ENCODE measurements around the gene MTX1. TPM values are rescaled to one million over a fixed set of nuclear protein-coding genes. Genes with fewer than 3 reads are reported as not detected.
"Not testable (repeated sequence)": the region's sequence is repeated elsewhere in the genome, so short reads cannot be mapped to it uniquely, and the experiment has no call there.

MTX1 gene
- total RNA-seq, 1 donor, result 16.1 TPM

DNA sequence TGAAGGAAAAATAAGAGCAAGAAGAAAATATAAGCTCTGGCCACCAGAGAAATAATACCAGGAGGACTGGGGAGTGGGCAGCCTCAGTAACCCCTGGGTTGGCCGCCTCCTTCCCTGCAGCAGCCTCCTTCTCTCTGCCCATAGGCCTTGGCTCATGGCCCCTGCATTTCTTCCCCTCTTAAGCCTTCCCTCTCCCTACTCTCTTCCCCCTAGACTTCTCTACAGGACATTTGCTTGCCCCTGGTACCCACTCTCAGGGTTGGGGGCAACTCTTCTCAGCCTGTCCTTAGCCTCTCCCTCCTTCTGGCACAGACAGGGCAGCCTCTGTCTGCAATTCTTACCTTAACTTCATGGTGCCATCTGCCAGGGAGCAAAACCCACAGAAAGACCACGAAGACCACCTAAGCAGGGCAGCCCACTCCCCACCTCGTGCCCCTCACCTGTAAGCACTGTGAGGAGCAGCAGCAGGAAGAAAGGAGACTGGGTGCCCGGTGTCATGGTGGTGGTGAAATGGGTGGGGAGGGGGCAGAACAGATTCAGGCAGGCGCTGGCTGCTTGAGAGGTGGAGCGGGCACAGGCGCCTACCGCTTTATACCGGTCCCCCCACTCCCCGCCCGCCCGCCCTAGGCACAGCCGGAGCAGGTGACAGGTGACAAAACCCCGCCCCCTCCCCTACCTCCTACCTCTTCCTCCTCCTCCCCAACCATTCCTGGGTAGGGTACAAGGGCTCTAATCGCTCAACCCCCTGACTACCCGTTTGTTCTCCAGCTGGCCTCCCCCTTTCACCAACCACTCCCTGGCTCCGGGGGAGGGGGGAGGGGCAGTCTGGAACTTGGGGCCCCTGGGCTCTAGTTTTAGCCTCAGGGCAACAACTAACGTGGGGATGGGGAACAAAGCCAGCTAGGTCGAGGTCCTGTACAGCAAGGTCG is 15.9 kb upstream of the MTX1 start:
- H3K4me3 ChIP-seq (ENCODE audit: low read length), result peak overlapping the region; percentile 9
- no peaks in the 10 kb centered on the region for H3K9me3 ChIP-seq (ENCODE audit: low read depth, low read length)
- H3K4me1 ChIP-seq (ENCODE audit: insufficient read depth, low read length), result peaks cover 27% of the 10 kb centered on the region

DNA sequence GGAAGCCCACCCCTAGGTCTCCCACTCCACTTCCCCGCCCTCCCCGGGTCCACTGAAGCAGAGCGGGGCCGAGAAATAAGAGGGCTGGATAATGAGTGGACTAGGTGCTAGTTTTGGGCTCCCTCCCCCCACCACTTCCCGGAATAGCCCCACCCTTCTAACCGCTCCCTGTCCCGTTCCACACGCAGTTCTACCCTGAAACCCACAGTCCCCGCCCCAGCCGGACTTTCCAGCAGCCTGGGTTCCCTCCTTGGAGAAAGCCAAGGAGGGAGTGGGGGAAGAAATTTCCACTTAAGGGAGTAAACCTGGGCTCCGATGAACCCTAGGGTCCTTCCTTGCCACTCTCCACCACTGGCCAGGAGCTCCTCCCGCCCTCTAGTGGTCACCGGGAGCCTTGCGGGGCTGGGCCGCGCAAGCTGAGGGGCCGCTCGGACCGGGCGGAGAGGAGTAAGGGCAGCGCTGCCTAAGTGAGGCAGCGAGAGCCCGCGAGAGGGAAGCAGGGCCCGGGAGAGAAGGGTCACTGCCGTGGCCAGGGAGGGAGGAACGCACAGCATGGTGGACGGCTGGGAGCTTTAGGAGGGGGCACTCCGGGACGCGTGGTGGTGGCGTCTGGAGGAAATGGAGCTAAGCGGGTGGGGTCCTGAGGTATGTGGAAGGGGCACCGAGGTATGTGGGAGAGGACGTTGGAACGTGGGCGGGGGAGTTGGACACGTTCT is 15.1 kb upstream of the MTX1 start:
- H3K27me3 ChIP-seq (ENCODE audit: insufficient read depth, low read length), result no peaks in the 10 kb centered on the region
- H3K9me3 ChIP-seq (ENCODE audit: low read depth, low read length), result no peaks in the 10 kb centered on the region
- H3K4me1 ChIP-seq (ENCODE audit: insufficient read depth, low read length), result peaks cover 27% of the 10 kb centered on the region

More for the DNA sequence above, 15.9 kb upstream of the MTX1 start:
- H3K27me3 ChIP-seq (ENCODE audit: insufficient read depth, low read length), result no peaks in the 10 kb centered on the region

DNA sequence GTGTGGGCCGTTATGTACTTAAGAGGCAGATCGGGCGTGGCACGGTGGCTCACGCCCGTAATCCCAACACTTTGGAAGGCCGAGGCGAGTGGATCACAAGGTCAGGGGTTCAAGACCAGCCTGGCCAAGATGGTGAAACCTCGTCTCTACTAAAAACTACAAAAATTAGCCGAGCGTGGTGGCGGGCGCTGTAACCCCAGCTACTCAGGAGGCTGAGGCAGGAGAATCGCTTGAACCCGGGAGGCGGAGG is 14.6 kb upstream of the MTX1 start:
- Histone ChIP-seq H3K4me3 (ENCODE audit: low read length) (peak overlapping the region; percentile 31), H3K4me1 (ENCODE audit: insufficient read depth, low read length) (peaks cover 27% of the 10 kb centered on the region)
- H3K9me3 ChIP-seq (ENCODE audit: low read depth, low read length); H3K27me3 ChIP-seq (ENCODE audit: insufficient read depth, low read length): not testable (repeated sequence)

More for the DNA sequence above, 15.1 kb upstream of the MTX1 start:
- peak overlapping the region; percentile 9 for H3K4me3 ChIP-seq (ENCODE audit: low read length)

DNA sequence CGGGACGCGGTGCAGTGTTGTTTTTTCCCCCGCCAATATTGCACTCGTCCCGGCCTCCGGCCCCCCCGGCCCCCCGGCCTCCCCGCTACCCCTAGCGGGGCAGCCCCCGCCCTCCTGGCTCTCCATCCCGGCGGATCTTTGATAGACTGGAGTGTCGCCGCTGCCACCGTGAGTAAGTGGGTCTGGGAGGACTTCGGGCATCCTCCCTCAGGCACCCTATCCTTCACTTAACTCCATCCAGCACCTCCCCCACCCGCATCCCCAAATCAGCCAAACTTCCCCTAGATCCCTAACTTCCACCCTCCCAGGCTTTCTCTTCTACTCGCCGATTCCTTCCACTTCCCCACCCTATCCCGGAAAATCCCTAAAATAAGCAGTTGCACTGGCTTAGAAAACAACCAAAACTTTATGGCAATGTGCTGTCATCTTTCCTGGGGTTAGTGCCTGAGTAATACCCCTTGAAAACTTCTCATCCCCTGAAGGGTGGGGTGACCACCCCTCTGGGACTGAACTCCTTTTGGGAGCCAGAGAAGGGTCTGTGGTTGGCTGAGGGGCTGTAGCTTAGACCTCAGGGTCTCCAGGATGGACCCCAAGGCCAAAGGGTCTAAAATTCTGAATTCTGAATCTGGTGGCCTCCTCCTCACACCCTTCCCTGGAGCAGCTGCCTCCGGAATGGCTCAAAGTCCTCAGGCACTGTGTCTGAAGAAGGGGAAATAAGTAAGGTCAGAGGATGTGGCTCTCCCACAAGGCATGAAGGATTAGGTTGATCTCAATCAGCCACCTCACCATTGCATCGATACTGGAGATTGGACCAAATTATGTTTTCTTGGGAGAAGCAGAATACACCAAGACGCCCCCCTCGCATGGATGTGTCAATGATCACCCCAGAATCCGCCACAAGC is 13.0 kb upstream of the MTX1 start:
- peaks cover 27% of the 10 kb centered on the region for H3K4me1 ChIP-seq (ENCODE audit: insufficient read depth, low read length)
- H3K27me3 ChIP-seq (ENCODE audit: insufficient read depth, low read length), result no peaks in the 10 kb centered on the region
- no peak overlapping the region for H3K4me3 ChIP-seq (ENCODE audit: low read length)
- H3K9me3 ChIP-seq (ENCODE audit: low read depth, low read length), result no peaks in the 10 kb centered on the region

DNA sequence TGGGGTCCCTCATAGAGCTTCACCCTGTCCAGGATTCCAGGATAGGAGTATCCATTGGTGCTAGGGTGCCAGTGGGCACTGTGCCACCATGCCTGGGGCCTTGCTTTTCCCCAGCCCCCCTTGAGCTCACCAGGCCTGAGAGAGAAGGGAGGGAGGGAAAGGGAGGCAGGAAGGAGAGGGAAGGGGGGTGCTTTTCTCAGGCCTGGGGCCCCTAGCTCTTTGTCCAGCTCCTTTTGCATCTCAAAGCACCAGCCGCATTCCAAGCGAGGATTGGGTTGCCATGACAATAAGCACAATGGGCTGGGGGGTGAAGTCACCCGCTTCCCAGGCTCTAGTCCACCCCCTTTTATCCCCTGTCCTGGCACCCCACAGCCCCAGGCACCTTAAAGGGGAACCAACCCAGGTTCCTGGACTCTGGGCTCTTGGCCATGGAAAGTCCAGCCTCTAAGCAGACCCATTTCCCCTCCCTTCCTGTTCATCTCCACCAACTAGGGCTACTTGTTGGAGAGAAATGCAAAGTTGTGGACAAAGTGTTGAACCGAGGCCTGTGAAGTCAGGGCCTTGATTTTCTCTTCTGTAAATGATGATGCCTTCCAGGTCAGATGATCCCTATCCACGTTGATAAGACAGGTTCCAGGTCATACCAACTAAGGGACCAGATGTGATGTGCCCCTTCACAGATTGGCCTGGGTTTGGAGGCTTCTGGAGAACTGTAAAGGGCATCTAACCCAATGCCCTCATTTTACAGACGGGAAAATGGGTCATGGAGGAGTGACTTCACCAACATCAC is 12.2 kb upstream of the MTX1 start:
- Histone ChIP-seq H3K9me3 (ENCODE audit: low read depth, low read length) (no peaks in the 10 kb centered on the region), H3K4me3 (ENCODE audit: low read length) (no peak overlapping the region), H3K4me1 (ENCODE audit: insufficient read depth, low read length) (peaks cover 27% of the 10 kb centered on the region), H3K27me3 (ENCODE audit: insufficient read depth, low read length) (no peaks in the 10 kb centered on the region)

DNA sequence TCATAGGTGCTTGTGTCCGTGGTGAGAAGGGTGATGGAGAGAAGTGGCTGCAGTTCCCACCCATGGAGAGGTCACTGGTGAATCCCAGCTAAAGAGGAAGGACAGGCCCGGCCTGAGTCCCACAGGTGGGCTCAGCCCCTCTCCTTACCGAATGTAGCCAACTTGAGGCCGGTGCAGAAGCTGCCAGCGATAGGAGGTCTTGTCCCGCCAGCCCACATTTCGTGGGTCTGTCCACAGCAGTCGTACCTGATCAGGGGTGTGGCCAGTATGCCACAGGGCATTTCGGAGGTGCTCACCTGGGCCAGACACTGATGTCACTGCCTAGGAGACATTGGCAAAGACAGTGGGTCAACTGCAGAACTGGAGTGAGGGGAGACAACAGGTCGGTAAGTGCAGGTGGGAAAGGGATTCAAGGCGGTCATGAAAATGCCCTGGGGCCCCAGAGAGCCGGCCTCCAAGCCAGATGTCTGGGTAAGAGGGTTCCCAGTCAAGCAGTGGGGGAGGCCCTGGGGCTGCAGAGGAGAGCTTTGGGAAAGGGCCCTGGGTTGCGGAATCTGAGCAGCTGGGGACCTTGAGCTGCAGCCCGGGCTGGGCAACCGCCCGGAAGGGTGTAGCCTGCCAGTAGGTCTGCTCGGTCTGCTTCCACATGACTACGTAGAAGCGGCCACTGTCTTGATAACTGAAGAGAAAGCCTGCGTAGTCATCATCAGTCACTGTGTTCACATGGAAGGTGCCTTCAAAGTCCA is 11.4 kb upstream of the MTX1 start:
- peaks cover 27% of the 10 kb centered on the region for H3K4me1 ChIP-seq (ENCODE audit: insufficient read depth, low read length)
- no peaks in the 10 kb centered on the region for H3K9me3 ChIP-seq (ENCODE audit: low read depth, low read length)
- H3K4me3 ChIP-seq (ENCODE audit: low read length), result no peak overlapping the region
- no peaks in the 10 kb centered on the region for H3K27me3 ChIP-seq (ENCODE audit: insufficient read depth, low read length)

DNA sequence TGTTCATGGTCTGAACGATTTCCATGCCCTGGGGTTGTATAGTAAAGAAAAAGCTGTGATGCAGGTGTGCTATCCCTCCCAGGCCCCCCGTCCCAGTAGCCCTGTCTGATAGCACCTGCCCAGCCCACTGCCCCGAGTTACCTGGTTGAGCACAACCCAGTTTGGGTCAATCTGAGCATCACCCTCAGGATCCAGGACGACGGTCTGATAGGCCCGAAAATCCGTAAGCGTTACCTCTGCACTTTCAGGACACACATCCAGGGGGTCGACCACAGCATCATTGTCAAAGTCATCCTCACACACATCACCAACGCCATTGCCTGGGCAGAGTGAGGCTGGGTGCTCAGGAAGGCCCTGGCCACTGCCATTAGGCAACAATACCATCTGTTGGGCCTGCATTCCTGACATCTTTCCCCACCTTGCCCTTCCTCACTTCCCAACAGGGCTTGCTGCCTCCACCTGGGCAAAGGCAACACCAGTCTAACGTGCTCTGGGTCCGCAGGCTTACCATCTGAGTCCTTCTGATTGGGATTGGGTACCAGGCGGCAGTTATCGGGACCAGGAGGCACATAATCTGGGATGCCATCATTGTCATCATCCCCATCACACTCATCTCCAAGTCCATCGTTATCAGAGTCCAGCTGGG is 10.5 kb upstream of the MTX1 start:
- Histone ChIP-seq H3K4me1 (ENCODE audit: insufficient read depth, low read length) (peaks cover 19% of the 10 kb centered on the region), H3K27me3 (ENCODE audit: insufficient read depth, low read length) (no peaks in the 10 kb centered on the region)

DNA sequence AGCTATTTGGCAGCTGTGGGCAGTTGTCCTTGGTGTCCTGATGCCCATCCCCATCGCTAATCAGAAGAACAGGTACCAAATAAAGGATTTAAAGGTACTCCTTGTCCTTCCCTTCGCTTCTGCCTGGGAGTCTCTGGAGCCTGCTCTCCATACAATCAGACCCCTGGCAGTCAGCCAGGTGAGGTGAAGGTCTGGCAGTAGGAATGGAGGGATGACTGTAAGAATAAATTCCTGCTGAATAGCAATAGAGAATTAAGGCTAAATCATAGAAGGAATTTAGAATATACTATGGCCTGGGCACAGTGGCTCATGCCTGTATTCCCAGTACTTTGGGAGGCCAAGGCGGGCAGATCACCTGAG is 10.0 kb upstream of the MTX1 start:
- peaks cover 14% of the 10 kb centered on the region for H3K4me1 ChIP-seq (ENCODE audit: insufficient read depth, low read length)
- H3K4me3 ChIP-seq (ENCODE audit: low read length), result no peak overlapping the region
- H3K9me3 ChIP-seq (ENCODE audit: low read depth, low read length), result no peaks in the 10 kb centered on the region
- no peaks in the 10 kb centered on the region for H3K27me3 ChIP-seq (ENCODE audit: insufficient read depth, low read length)

More for the DNA sequence above, 10.5 kb upstream of the MTX1 start:
- no peak overlapping the region for H3K4me3 ChIP-seq (ENCODE audit: low read length)
- no peaks in the 10 kb centered on the region for H3K9me3 ChIP-seq (ENCODE audit: low read depth, low read length)

DNA sequence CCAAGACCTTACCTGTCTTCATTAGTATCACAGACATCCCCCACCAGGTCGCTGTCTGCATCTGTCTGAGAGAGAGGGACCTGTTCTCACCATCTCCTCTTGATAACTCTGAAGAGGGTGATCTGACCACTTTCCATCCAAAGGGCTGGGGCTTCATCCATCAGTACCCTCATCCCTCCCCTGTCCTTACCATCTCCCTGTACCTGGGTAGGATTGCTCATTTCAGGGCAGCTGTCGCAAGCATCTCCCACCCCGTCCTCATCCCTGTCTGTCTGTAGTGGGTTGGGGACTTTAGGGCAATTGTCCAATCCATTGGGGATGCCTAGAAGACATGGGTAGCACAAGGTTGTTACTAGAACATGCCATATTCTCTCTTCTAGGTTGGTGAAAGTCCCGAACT is 8.7 kb upstream of the MTX1 start:
- no peaks in the 10 kb centered on the region for H3K27me3 ChIP-seq (ENCODE audit: insufficient read depth, low read length)

DNA sequence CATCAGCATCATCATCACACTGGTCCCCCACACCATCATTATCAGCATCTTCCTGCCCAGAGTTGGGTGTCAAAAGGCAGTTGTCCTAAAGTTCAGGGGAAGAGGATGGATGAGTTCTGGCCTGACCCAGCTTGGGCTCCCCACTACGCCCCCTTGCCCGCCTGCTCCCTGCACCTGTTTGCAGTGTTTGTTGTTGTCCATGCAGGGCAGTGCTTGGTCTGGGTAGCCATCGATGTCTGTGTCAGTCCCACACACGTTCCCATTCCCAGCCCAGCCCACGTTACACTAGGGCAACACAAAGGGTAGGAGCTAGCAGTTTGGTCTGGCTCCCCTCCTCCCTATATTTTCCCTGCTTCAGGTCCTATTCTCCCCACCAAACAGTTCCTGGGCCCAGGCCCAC is 7.6 kb upstream of the MTX1 start:
- no peaks in the 10 kb centered on the region for H3K9me3 ChIP-seq (ENCODE audit: low read depth, low read length)

More for the DNA sequence above, 8.7 kb upstream of the MTX1 start:
- no peaks in the 10 kb centered on the region for H3K9me3 ChIP-seq (ENCODE audit: low read depth, low read length)
- H3K4me3 ChIP-seq (ENCODE audit: low read length), result no peak overlapping the region
- peaks cover 1% of the 10 kb centered on the region for H3K4me1 ChIP-seq (ENCODE audit: insufficient read depth, low read length)

DNA sequence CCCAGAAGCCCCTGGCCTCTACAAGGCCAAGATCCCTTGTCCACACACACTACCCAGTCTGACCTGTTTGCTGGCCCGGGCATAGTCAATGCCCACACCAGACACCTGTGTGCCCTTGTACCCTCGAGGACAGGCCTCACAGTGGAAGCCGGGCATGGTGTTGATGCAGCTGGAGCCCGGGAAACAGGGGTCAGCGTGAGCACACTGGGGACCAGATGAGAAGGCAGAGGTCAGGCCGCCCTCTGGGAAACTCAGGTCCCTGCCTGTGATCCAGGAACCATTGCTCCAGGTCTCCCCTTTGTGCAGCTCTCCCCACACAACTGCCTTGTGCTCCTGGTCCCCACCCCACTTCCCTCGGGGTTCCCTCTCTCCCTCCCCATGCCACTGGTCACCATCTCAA is 6.3 kb upstream of the MTX1 start:
- Histone ChIP-seq H3K27me3 (ENCODE audit: insufficient read depth, low read length) (no peaks in the 10 kb centered on the region), H3K4me3 (ENCODE audit: low read length) (no peak overlapping the region), H3K9me3 (ENCODE audit: low read depth, low read length) (no peaks in the 10 kb centered on the region), H3K4me1 (ENCODE audit: insufficient read depth, low read length) (peaks cover 5% of the 10 kb centered on the region)

More for the DNA sequence above, 7.6 kb upstream of the MTX1 start:
- Histone ChIP-seq H3K4me1 (ENCODE audit: insufficient read depth, low read length) (no peaks in the 10 kb centered on the region), H3K4me3 (ENCODE audit: low read length) (no peak overlapping the region), H3K27me3 (ENCODE audit: insufficient read depth, low read length) (no peaks in the 10 kb centered on the region)

DNA sequence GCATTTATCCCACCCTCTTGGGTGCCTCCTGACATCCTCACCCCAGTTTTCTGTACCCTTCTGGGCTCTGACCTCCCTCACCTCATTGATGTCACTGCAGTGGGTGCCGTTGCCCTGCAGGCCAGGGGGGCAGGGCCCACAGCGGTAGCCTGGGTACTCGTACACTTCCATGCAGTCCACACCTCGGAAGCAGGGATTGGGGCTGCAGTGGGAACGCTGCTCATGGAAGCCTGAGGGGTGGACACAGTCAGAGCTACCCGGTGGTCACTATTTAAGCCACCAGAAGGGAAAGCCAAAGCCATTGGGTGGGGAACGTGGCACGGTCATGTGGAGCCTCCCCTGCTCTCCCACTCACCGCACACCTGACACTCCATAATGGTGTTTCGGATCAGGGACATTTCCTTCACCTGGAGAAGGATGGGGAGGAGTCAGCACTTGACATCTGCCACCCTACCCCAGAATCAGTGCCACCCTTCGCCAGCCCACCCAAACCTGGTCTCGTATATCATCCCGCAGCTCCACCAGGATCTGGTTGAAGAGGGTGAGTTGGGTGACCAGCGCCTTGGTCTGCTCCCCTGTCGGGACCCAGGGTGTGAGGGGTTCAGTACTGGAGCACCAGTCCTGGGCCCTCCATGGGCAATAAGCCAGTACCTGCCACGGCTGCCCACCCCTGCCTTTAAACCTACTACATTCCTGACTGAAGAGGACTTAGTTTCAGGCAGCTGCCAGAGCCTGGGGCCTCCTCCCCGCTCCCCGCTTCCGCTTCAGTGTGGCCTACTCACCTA is 5.6 kb upstream of the MTX1 start:
- Histone ChIP-seq H3K4me1 (ENCODE audit: insufficient read depth, low read length) (peaks cover 13% of the 10 kb centered on the region), H3K9me3 (ENCODE audit: low read depth, low read length) (no peaks in the 10 kb centered on the region), H3K27me3 (ENCODE audit: insufficient read depth, low read length) (no peaks in the 10 kb centered on the region), H3K4me3 (ENCODE audit: low read length) (no peak overlapping the region)

DNA sequence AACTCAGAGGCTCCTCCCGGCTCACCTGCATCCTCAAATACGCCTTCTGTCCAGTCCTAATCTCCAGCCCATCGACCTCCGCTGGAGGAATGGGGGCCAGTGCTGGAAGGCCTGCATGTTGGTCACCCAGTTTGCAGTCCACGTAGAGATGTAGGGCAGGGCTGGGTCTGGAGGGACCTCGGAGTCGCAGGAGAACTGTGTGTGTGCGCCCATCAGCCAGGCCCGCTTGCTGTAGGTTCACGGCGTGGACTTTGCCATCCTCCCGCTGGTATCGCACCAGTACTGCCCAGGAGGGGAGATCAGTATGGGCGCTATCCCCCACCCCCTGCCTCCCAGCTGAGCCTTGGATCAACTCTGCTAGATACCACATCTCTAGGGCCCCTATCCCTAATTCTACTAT is 3.5 kb upstream of the MTX1 start:
- Histone ChIP-seq H3K4me1 (ENCODE audit: insufficient read depth, low read length) (peaks cover 27% of the 10 kb centered on the region), H3K9me3 (ENCODE audit: low read depth, low read length) (no peaks in the 10 kb centered on the region), H3K4me3 (ENCODE audit: low read length) (no peak overlapping the region), H3K27me3 (ENCODE audit: insufficient read depth, low read length) (no peaks in the 10 kb centered on the region)
